ENCODE data around the gene CHST12. TPM values are rescaled to one million over a fixed set of nuclear protein-coding genes. Genes with fewer than 3 reads are reported as not detected.

CHST12 gene
- total RNA-seq, 4 donors from 2014 or later, result 7.6 to 136 (median 13.6) TPM

GRCh38 chr7:2438775-2439174, 35.4 kb downstream of the CHST12 start:
- Histone ChIP-seq H3K9me3 (no peaks in the 10 kb centered on the region), H3K4me3 (no peak overlapping the region), H3K27me3 (no peaks in the 10 kb centered on the region), H3K36me3 (peaks cover 0 to under 1% (median 0%) of the 10 kb centered on the region in 4 donors), H3K4me1 (peaks cover 0 to 9% (median 3%) of the 10 kb centered on the region in 4 donors), H3K27ac (no peak overlapping the region)
- TF ChIP-seq POLR2AphosphoS5 (IDR thresholded peaks at IDR 0.05) (no peak), POLR2A (IDR thresholded peaks at IDR 0.05) (no peak), CTCF (IDR thresholded peaks at IDR 0.05) (no peak), EP300 (IDR thresholded peaks at IDR 0.05; ENCODE audit: low read depth) (no peak)
- in situ Hi-C loops (cut with MboI; ENCODE audit: low pct_ligation_motif_present in 1 of 4, low pct_unique_long_range_greater_than_20kb in 1 of 4, low sequenced_read_pairs in 3 of 4) (no loop called here), intact Hi-C loops (cut with DNase I; ENCODE audit: low total_unique reads) (no loop called here)
- DNase-seq, result no peak
- whole genome bisulfite sequencing, 2 donors (ENCODE audit: low coverage in 1 of 2), result 93% methylated on average over 13 of the region's 13 CpGs; no CpG with 5 or more reads in 1 of the 2 donors

GRCh38 chr7:2440608-2441245, 37.3 kb downstream of the CHST12 start:
- no peaks in the 10 kb centered on the region for H3K36me3 ChIP-seq
- H3K4me1 ChIP-seq, result peaks cover 0 to 9% (median 3%) of the 10 kb centered on the region in 4 donors
- no peak overlapping the region for H3K4me3 ChIP-seq
- no peak for TF ChIP-seq EP300 (IDR thresholded peaks at IDR 0.05; ENCODE audit: low read depth)
- no peak for TF ChIP-seq CTCF (IDR thresholded peaks at IDR 0.05)
- no peak for TF ChIP-seq POLR2A (IDR thresholded peaks at IDR 0.05)
- no peak for TF ChIP-seq POLR2AphosphoS5 (IDR thresholded peaks at IDR 0.05)
- no peaks in the 10 kb centered on the region for H3K9me3 ChIP-seq
- H3K27ac ChIP-seq, result no peak overlapping the region
- WGBS, 2 donors (ENCODE audit: low coverage in 1 of 2), result 82 to 94% methylated on average over 7 to 21 of the region's 21 CpGs
- no peaks in the 10 kb centered on the region for H3K27me3 ChIP-seq
- DNase-seq, result no peak
- intact Hi-C loops (cut with DNase I; ENCODE audit: low total_unique reads), result no loop called here
- in situ Hi-C loops (cut with MboI; ENCODE audit: low pct_ligation_motif_present in 1 of 4, low pct_unique_long_range_greater_than_20kb in 1 of 4, low sequenced_read_pairs in 3 of 4), result no loop called here

GRCh38 chr7:2441430-2442058, 38.1 kb downstream of the CHST12 start:
- WGBS, 2 donors (ENCODE audit: low coverage in 1 of 2), result 88 to 95% methylated on average over 4 to 5 of the region's 5 CpGs

More at GRCh38 chr7:2441430-2442058, 38.1 kb downstream of the CHST12 start:
- no peak for DNase-seq
- in situ Hi-C loops (cut with MboI; ENCODE audit: low pct_ligation_motif_present in 1 of 4, low pct_unique_long_range_greater_than_20kb in 1 of 4, low sequenced_read_pairs in 3 of 4), result no loop called here
- intact Hi-C loops (cut with DNase I; ENCODE audit: low total_unique reads), result no loop called here
- Histone ChIP-seq H3K36me3 (no peaks in the 10 kb centered on the region), H3K27ac (no peak overlapping the region), H3K4me1 (peaks cover 0 to 9% (median 3%) of the 10 kb centered on the region in 4 donors), H3K27me3 (no peaks in the 10 kb centered on the region), H3K9me3 (no peaks in the 10 kb centered on the region), H3K4me3 (no peak overlapping the region)
- no peak for TF ChIP-seq EP300 (IDR thresholded peaks at IDR 0.05; ENCODE audit: low read depth)
- no peak for TF ChIP-seq POLR2A (IDR thresholded peaks at IDR 0.05)
- no peak for TF ChIP-seq POLR2AphosphoS5 (IDR thresholded peaks at IDR 0.05)
- TF ChIP-seq CTCF (IDR thresholded peaks at IDR 0.05), result no peak

All from transverse colon (tissue), 4 donors.